ENCODE results near the gene JAK1. TPM values are rescaled to one million over a fixed set of nuclear protein-coding genes. Genes with fewer than 3 reads are reported as not detected.

The JAK1 gene
- total and polyA plus RNA-seq, 8 donors: 15.5 to 89.8 (median 50.7) TPM

DNA sequence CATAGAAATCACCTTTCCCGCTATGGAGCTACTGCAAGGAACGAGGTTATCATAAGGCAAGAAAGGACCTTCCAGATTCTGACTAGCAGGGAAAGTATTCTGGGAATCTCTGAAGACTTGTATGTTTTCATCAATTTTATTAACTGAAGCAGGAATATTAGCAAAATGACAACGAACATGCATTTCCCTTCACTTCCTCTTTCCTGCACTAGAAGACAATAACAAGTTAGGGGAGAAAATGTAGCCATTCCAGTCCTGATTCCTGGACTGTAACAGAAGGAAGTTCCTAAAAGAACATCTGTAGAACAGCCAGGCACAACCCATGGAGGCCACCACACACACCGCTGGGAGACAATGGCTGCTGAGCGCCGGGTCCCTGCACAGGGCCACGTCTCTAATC lies 114.7 kb downstream of the JAK1 start:
- Histone ChIP-seq H3K27me3 (no peaks in the 10 kb centered on the region), H3K4me3 (no peak overlapping the region), H3K36me3 (peaks cover 0 to 45% (median 10%) of the 10 kb centered on the region in 3 donors), H3K4me1 (no peaks in the 10 kb centered on the region), H3K9me3 (no peaks in the 10 kb centered on the region), H3K27ac (no peak overlapping the region)
- TF ChIP-seq, protein P1, sequence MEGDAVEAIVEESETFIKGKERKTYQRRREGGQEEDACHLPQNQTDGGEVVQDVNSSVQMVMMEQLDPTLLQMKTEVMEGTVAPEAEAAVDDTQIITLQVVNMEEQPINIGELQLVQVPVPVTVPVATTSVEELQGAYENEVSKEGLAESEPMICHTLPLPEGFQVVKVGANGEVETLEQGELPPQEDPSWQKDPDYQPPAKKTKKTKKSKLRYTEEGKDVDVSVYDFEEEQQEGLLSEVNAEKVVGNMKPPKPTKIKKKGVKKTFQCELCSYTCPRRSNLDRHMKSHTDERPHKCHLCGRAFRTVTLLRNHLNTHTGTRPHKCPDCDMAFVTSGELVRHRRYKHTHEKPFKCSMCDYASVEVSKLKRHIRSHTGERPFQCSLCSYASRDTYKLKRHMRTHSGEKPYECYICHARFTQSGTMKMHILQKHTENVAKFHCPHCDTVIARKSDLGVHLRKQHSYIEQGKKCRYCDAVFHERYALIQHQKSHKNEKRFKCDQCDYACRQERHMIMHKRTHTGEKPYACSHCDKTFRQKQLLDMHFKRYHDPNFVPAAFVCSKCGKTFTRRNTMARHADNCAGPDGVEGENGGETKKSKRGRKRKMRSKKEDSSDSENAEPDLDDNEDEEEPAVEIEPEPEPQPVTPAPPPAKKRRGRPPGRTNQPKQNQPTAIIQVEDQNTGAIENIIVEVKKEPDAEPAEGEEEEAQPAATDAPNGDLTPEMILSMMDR (IDR thresholded peaks at IDR 0.05): no peak
- intact Hi-C loops (cut with DNase I): no loop called here
- WGBS, 2 donors: 78 to 88% methylated on average over 7 of the region's 7 CpGs
- no peak for ATAC-seq
- FAIRE-seq: no peak
- no peak for DNase-seq

DNA sequence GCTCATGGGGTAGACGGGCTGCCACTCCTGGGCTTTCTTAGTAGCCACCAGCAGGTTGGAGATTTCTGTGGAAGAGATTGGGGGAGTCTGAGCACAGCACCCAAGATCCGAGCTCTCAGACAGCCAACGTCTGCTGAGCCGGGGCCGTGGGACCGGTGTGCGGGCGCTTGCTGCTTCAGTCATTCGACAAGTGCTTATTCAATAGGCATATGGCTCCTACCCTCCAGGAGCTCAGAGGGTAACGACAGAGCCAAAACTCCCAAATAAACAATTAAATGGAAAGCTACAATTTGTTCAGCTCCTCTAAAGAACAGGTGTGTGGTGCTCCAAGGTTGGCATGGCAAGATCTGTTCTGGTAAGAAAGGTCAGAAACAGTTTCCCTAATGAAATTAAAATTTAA lies 115.5 kb downstream of the JAK1 start:
- Histone ChIP-seq H3K36me3 (peaks cover 0 to 49% (median 13%) of the 10 kb centered on the region in 3 donors), H3K27ac (no peak overlapping the region), H3K27me3 (no peaks in the 10 kb centered on the region), H3K9me3 (no peaks in the 10 kb centered on the region), H3K4me1 (no peaks in the 10 kb centered on the region), H3K4me3 (no peak overlapping the region)
- FAIRE-seq (no peak), ATAC-seq (no peak), DNase-seq (no peak)
- intact Hi-C loops (cut with DNase I): no loop called here
- 89 to 96% methylated on average over 10 of the region's 10 CpGs for WGBS, 2 donors
- TF ChIP-seq, protein P1 (IDR thresholded peaks at IDR 0.05): no peak

- ATAC-seq: no peak
- Histone ChIP-seq H3K4me3 (no peak overlapping the region), H3K27me3 (no peaks in the 10 kb centered on the region), H3K36me3 (peaks cover 0 to 43% (median 11%) of the 10 kb centered on the region in 3 donors), H3K27ac (no peak overlapping the region), H3K4me1 (no peaks in the 10 kb centered on the region), H3K9me3 (no peaks in the 10 kb centered on the region)
- TF ChIP-seq, protein P1 (IDR thresholded peaks at IDR 0.05): no peak
- no peak for DNase-seq
- WGBS, 2 donors: 92 to 95% methylated on average over 11 of the region's 11 CpGs
- intact Hi-C loops (cut with DNase I): no loop called here
- no peak for FAIRE-seq
These were observed 116.4 kb downstream of the JAK1 start for GRCh38 chr1:64849942-64850341.

- ATAC-seq: no peak
- Histone ChIP-seq H3K4me3 (no peak overlapping the region), H3K4me1 (no peaks in the 10 kb centered on the region), H3K27me3 (no peaks in the 10 kb centered on the region), H3K9me3 (no peaks in the 10 kb centered on the region), H3K27ac (no peak overlapping the region), H3K36me3 (peaks cover 0 to 47% (median 10%) of the 10 kb centered on the region in 3 donors)
- WGBS, 2 donors: 78 to 85% methylated on average over 4 of the region's 4 CpGs
- no peak for DNase-seq
- intact Hi-C loops (cut with DNase I): no loop called here
- no peak for FAIRE-seq
- TF ChIP-seq, protein P1 (IDR thresholded peaks at IDR 0.05): no peak
These were observed 117.5 kb downstream of the JAK1 start for GRCh38 chr1:64848803-64849202.

- Histone ChIP-seq H3K4me1 (no peaks in the 10 kb centered on the region), H3K27me3 (no peaks in the 10 kb centered on the region), H3K4me3 (no peak overlapping the region), H3K27ac (no peak overlapping the region), H3K36me3 (peaks cover 0 to 47% (median 10%) of the 10 kb centered on the region in 3 donors), H3K9me3 (no peaks in the 10 kb centered on the region)
- intact Hi-C loops (cut with DNase I): no loop called here
- no peak for FAIRE-seq
- DNase-seq: no peak
- WGBS, 2 donors: 93 to 95% methylated on average over 3 of the region's 3 CpGs
- ATAC-seq: no peak
- TF ChIP-seq, protein P1 (IDR thresholded peaks at IDR 0.05): no peak
These were observed 118.2 kb downstream of the JAK1 start for GRCh38 chr1:64848136-64848535.

All from pancreas (tissue), 10 donors.